Hepatocyte (in vitro differentiated cells): Measurements from ENCODE around the gene MRE11. TPM values are rescaled to one million over a fixed set of nuclear protein-coding genes. Genes with fewer than 3 reads are reported as not detected.

Source experiments
- DNase-seq: peaks from one replicate; pipeline ENCODE4 v3.0.0-alpha.2; 2016; ENCODE audit warnings: low spot score
- H2AFZ ChIP-seq: fragments of 200-600 bp; sonication (generic); 2 replicates; pipeline ENCODE4 v1.6.0; 2016; ENCODE audit warnings: antibody characterized with exemption, mild to moderate bottlenecking
- H3K27ac ChIP-seq: fragments of 200-600 bp; sonication (generic); 2 replicates; pipeline ENCODE4 v1.5.1; 2016; ENCODE audit warnings: mild to moderate bottlenecking
- H3K27me3 ChIP-seq: fragments of 200-600 bp; sonication (generic); 2 replicates; pipeline ENCODE4 v1.6.1; 2016
- H3K36me3 ChIP-seq: fragments of 200-600 bp; sonication (generic); replicated peaks from 2 replicates; pipeline ENCODE4 v1.5.1; 2016; ENCODE audit warnings: low read depth; ENCODE audit not compliant: insufficient read depth
- H3K4me1 ChIP-seq: fragments of 200-600 bp; sonication (generic); 2 replicates; pipeline ENCODE4 v1.5.1; 2016; ENCODE audit warnings: mild to moderate bottlenecking, moderate library complexity; ENCODE audit not compliant: insufficient read depth
- H3K4me2 ChIP-seq: fragments of 200-600 bp; sonication (generic); 2 replicates; pipeline ENCODE4 v1.6.0; 2016
- H3K4me3 ChIP-seq: fragments of 200-600 bp; sonication (generic); 2 replicates; pipeline ENCODE4 v1.5.1; 2016; ENCODE audit warnings: mild to moderate bottlenecking
- H3K79me2 ChIP-seq: fragments of 200-600 bp; sonication (generic); 2 replicates; pipeline ENCODE4 v1.6.0; 2017; ENCODE audit warnings: mild to moderate bottlenecking
- H3K9me2 ChIP-seq: fragments of 200-600 bp; sonication (generic); replicated peaks from 2 replicates; pipeline ENCODE4 v1.6.0; 2017; ENCODE audit warnings: mild to moderate bottlenecking; ENCODE audit not compliant: insufficient read depth
- H3K9me3 ChIP-seq: fragments of 200-600 bp; sonication (generic); 2 replicates; pipeline ENCODE4 v1.5.1; 2016; ENCODE audit warnings: low read depth, mild to moderate bottlenecking
- H4K20me1 ChIP-seq: fragments of 200-600 bp; sonication (generic); 2 replicates; pipeline ENCODE4 v1.6.0; 2016; ENCODE audit warnings: mild to moderate bottlenecking; ENCODE audit not compliant: insufficient read depth, poor library complexity, severe bottlenecking
- CTCF ChIP-seq: fragments of 200-600 bp; sonication (generic); IDR thresholded peaks from 2 replicates; pipeline ENCODE4 v1.5.1; 2016; ENCODE audit warnings: antibody characterized with exemption, mild to moderate bottlenecking; ENCODE audit not compliant: poor library complexity
- EZH2 ChIP-seq: fragments of 200-600 bp; sonication (generic); IDR thresholded peaks from 2 replicates; pipeline ENCODE4 v1.6.1; 2016; ENCODE audit warnings: antibody characterized with exemption, mild to moderate bottlenecking, borderline replicate concordance
- EZH2phosphoT487 ChIP-seq: fragments of 200-600 bp; sonication (generic); IDR thresholded peaks from one replicate; pipeline ENCODE4 v1.6.1; 2018; ENCODE audit warnings: antibody characterized with exemption, mild to moderate bottlenecking, low read depth, moderate library complexity; ENCODE audit not compliant: unreplicated experiment, severe bottlenecking
- WGBS: methylation state at CpG from one replicate; pipeline ENCODE4 v1.1.6; 2016; ENCODE audit warnings: low lambda C conversion rate; ENCODE audit errors: missing lambda C conversion rate; 5-methylcytosine and 5-hydroxymethylcytosine counted together
- polyA plus RNA-seq: library from polyadenylated mRNA; unstranded; fragments of >200 nt; fragmentation: Nextera tagmentation; extraction: Ambion mirVana; gene quantifications from 2 replicates; pipeline ENCODE4 v1.2.1, GENCODE V29; 2016
- total RNA-seq: library from RNA; depleted of rRNA; stranded (reverse); fragments of >200 nt; gene quantifications from 2 replicates; pipeline ENCODE4 v1.2.3, GENCODE V29; 2014

The MRE11 gene
- total and polyA plus RNA-seq, 2 experiments from 2014 or later, result 9.4 to 17.6 TPM

GRCh38 chr11:94536386-94536785 is 42.7 kb upstream of the MRE11 start:
- Histone ChIP-seq H3K4me1 (no peaks in the 10 kb centered on the region), H3K9me3 (no peaks in the 10 kb centered on the region), H3K4me2 (no peak overlapping the region), H3K79me2 (no peaks in the 10 kb centered on the region), H4K20me1 (no peaks in the 10 kb centered on the region), H3K36me3 (no peaks in the 10 kb centered on the region), H3K9me2 (no peaks in the 10 kb centered on the region), H3K27ac (no peak overlapping the region), H3K4me3 (no peak overlapping the region), H2AFZ (no peak overlapping the region), H3K27me3 (no peaks in the 10 kb centered on the region)
- no peak for TF ChIP-seq EZH2phosphoT487
- no peak for TF ChIP-seq CTCF
- no peak for TF ChIP-seq EZH2
- DNase-seq, result no peak

- H2AFZ ChIP-seq, result no peak overlapping the region
Measured at GRCh38 chr11:94533696-94534630, 40.3 kb upstream of the MRE11 start.

GRCh38 chr11:94533206-94533605 is 39.6 kb upstream of the MRE11 start:
- 100% methylated on average over 1 of the region's 1 CpG for WGBS
- no peak overlapping the region for H3K4me2 ChIP-seq
- H3K4me1 ChIP-seq, result no peaks in the 10 kb centered on the region
- no peak overlapping the region for H2AFZ ChIP-seq
- no peak overlapping the region for H3K4me3 ChIP-seq
- no peaks in the 10 kb centered on the region for H3K36me3 ChIP-seq
- no peaks in the 10 kb centered on the region for H4K20me1 ChIP-seq
- H3K9me2 ChIP-seq, result no peaks in the 10 kb centered on the region
- no peaks in the 10 kb centered on the region for H3K27me3 ChIP-seq
- DNase-seq, result no peak
- H3K27ac ChIP-seq, result no peak overlapping the region
- no peaks in the 10 kb centered on the region for H3K79me2 ChIP-seq
- TF ChIP-seq EZH2phosphoT487, result no peak
- no peak for TF ChIP-seq CTCF
- TF ChIP-seq EZH2, result no peak
- H3K9me3 ChIP-seq, result no peaks in the 10 kb centered on the region

More at GRCh38 chr11:94533696-94534630, 40.3 kb upstream of the MRE11 start:
- no peaks in the 10 kb centered on the region for H3K9me2 ChIP-seq
- H3K4me3 ChIP-seq, result no peak overlapping the region
- no peaks in the 10 kb centered on the region for H3K79me2 ChIP-seq
- 88% methylated on average over 6 of the region's 6 CpGs for WGBS
- H4K20me1 ChIP-seq, result no peaks in the 10 kb centered on the region
- DNase-seq, result no peak
- H3K4me1 ChIP-seq, result no peaks in the 10 kb centered on the region
- no peak overlapping the region for H3K4me2 ChIP-seq
- no peaks in the 10 kb centered on the region for H3K36me3 ChIP-seq
- no peak for TF ChIP-seq EZH2phosphoT487
- no peak overlapping the region for H3K27ac ChIP-seq
- H3K9me3 ChIP-seq, result no peaks in the 10 kb centered on the region
- no peaks in the 10 kb centered on the region for H3K27me3 ChIP-seq

GRCh38 chr11:94532211-94532610 is 38.6 kb upstream of the MRE11 start:
- WGBS, result 70% methylated on average over 3 of the region's 3 CpGs
- H3K79me2 ChIP-seq, result no peaks in the 10 kb centered on the region
- no peaks in the 10 kb centered on the region for H3K9me3 ChIP-seq
- no peak overlapping the region for H3K4me3 ChIP-seq
- no peaks in the 10 kb centered on the region for H3K4me1 ChIP-seq
- H3K27ac ChIP-seq, result no peak overlapping the region
- no peaks in the 10 kb centered on the region for H3K9me2 ChIP-seq
- no peaks in the 10 kb centered on the region for H4K20me1 ChIP-seq
- no peak overlapping the region for H3K4me2 ChIP-seq
- no peaks in the 10 kb centered on the region for H3K36me3 ChIP-seq
- no peaks in the 10 kb centered on the region for H3K27me3 ChIP-seq
- DNase-seq, result no peak
- TF ChIP-seq EZH2phosphoT487, result no peak
- TF ChIP-seq CTCF, result no peak
- TF ChIP-seq EZH2, result no peak
- H2AFZ ChIP-seq, result no peak overlapping the region
